ENCODE results near the gene LAMA3.

The LAMA3 gene

GRCh38 chr18:24002479-24002878, 313.2 kb downstream of the LAMA3 start:
- DNase-seq (ENCODE audit: low read depth): no peak

- DNase-seq (ENCODE audit: low read depth): no peak
These were observed 314.0 kb downstream of the LAMA3 start for GRCh38 chr18:24003288-24003687.

- DNase-seq (ENCODE audit: low read depth): no peak
These were observed 314.8 kb downstream of the LAMA3 start for GRCh38 chr18:24003903-24004640.

Data from CMK (cell line).